Measurements from ENCODE around the gene FEN1.

DNA sequence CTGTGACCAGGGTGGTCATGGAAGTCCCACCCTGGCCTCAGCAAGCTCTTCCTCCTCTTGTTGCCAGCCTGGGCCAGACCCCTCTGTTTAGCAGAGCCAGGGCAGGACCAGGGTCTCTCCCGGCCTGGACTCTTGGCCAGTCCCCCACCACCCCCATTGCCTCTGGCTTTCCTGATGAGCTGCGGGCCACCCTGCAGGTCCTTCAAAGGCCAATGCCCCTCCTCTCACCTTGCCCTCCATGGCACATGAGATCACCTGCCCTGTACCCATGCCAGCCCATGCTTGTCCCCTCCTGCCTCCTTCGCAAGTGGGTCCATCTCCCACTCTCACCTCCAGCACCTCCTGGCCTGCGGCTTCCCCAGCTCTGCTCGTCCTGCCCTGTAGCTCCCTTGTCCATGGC is 45.8 kb downstream of the FEN1 start:
- TF ChIP-seq EZH2 (IDR thresholded peaks at IDR 0.05): no peak
- TF ChIP-seq POLR2AphosphoS5 (IDR thresholded peaks at IDR 0.05; ENCODE audit: borderline replicate concordance, low read depth, low read length): no peak; the same call in 1 of the 2 replicates

Data from SK-N-MC (cell line).